Activated CD4-positive, alpha-beta T cell treated with anti-CD3 and anti-CD28 coated beads for 24 hours (primary cell): ENCODE data around the gene ALAS1.
A peak's percentile ranks its signal among the peaks of the same experiment; 100 is the strongest.

Experiments
- DNase-seq, 2 donors: peaks; one replicate each; pipeline ENCODE4 v3.0.0-alpha.2; 2020; ENCODE audit warnings: low read depth in 2 of 2

Gene ALAS1

DNA sequence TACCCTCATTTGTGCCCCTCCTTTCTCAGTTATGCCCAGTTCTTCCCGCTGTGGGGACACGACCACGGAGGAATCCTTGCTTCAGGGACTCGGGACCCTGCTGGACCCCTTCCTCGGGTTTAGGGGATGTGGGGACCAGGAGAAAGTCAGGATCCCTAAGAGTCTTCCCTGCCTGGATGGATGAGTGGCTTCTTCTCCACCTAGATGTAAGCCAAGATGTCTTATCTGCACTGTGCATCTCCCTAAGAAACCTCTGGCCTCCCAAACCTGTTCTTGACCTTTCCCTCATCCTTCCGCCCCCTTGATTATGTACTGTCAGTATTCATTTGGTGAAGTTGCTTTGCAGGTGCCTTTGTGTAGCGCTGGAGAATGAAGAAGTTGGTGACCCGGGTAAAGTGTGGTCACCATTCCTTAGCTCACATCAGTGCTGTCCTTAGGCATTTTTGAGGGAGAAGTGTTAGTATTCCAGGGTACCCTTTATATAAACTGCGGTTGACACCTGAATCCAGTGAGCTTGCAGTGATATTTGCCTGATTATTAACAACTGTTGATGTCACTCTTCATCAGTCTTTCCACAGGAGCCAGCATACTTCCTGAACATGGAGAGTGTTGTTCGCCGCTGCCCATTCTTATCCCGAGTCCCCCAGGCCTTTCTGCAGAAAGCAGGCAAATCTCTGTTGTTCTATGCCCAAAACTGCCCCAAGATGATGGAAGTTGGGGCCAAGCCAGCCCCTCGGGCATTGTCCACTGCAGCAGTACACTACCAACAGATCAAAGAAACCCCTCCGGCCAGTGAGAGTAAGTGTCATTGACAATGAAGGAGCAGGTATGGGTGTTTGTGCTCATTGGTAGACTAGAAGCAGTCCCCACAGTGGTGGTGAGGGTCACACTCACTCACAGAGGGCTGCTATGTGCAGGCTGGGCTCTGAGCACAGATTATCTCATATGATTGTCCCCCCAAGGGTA is 966 bp downstream of the ALAS1 start:
- no peak for DNase-seq

DNA sequence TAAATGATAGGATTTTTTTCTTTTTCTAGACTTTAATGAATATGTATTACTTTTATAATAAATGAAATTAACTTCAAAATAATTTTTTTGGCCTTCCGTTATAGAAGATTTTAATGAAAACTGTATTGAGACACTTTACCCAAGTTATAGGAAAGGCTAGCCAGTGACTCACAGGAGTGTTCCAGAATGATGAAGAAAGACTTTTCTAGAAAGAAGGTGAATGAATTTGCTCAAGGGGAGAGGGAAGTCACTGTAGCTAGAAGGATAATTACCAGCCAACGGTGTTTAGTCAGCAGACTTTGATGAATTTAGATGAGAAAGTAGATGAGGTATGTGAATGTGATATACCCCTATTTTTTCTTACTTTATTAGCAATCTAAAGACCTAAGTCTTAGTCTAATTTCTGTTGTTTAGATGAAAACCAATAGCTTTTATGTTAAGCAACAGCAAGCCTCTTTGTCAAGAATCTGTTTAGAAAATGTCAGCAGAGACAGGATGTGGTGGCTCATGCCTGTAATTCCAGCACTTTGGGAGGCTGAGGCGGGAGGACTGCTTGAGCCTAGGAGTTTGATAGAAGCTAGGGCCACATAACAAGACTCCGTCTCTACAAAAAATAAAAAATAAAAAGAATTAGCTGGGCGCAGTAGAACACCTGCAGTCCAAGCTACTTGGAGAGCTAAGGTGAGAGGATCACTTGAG is 3.2 kb downstream of the ALAS1 start:
- no peak for DNase-seq

DNA sequence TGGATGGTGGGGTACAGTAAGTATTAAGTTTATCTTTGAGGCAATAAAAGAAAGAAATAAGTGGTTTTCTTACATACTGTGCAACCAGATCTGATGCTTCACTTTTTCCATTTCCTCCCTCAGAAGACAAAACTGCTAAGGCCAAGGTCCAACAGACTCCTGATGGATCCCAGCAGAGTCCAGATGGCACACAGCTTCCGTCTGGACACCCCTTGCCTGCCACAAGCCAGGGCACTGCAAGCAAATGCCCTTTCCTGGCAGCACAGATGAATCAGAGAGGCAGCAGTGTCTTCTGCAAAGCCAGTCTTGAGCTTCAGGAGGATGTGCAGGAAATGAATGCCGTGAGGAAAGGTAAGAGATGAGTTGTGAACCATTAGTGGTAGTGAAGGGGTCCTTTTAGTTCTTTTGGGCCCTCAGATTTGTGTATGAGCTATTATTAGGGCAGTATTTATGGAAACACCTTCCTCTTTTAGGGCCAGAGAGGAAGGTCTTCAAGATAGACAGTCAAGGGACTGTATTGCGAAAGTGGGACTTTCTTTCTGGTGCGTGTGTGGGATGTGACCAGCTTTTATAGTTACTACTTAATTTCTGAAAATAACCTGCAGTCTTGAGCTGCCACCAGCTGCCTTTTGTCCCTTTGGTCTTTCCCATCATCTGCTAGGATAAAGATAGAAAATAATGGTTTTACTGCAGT is 4.6 kb downstream of the ALAS1 start:
- no peak for DNase-seq

DNA sequence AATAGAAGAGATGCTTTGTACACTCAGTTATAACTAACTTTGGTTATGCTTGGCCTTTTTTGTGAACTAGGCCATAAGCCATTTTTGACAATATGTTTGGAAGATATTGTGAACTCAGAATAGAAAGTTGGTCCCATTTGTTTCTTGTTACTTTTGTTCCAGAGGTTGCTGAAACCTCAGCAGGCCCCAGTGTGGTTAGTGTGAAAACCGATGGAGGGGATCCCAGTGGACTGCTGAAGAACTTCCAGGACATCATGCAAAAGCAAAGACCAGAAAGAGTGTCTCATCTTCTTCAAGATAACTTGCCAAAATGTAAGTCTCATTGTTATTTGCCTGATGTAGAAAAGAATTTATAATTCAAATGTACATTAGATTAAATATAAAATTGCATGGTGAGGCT is 5.7 kb downstream of the ALAS1 start:
- no peak for DNase-seq

DNA sequence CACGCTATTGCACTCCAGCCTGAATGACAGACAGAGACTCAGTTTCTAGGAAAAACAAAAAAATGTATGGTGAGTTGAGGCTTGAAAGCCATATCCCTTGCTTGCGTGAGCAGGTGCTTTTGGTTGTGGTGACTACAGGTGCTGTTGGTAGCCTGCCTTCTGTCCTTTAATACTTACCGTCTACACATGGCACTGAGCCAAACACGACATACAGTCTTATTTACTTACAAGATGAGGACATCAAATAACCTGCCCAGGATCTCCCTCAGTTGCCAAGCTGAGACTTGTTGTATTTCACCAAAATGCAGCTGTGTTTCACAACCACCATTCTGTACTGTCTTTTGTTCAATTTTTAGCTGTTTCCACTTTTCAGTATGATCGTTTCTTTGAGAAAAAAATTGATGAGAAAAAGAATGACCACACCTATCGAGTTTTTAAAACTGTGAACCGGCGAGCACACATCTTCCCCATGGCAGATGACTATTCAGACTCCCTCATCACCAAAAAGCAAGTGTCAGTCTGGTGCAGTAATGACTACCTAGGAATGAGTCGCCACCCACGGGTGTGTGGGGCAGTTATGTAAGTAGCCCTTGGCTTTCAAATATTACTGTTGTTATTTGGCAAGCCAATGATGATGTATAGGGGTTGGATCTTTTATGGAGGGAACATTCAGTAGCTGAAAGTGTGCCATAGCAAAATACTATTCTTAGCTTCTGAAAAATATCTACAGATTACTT is 6.5 kb downstream of the ALAS1 start:
- no peak for DNase-seq

DNA sequence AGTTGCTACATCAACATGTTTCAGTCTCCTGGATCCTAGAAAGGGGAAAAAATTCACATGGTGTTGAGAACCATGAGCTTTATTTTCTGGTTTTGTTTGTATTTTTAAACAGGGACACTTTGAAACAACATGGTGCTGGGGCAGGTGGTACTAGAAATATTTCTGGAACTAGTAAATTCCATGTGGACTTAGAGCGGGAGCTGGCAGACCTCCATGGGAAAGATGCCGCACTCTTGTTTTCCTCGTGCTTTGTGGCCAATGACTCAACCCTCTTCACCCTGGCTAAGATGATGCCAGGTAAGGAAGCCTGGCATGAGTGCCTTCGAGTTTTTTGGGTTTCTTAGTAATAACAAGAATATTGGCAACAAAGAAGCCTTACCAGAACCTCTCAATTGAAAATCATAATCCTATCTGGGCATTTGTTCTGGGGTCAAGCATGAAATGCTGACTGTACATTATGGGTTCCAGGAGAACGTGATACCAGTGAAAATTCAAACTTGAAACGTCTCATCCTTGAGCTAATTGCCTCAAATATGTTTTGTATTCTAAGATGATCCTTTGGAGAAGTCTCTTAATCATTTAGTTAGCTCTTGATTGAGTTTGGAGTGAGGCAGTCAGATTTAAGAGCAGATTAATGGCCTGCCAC is 7.9 kb downstream of the ALAS1 start:
- no peak for DNase-seq

DNA sequence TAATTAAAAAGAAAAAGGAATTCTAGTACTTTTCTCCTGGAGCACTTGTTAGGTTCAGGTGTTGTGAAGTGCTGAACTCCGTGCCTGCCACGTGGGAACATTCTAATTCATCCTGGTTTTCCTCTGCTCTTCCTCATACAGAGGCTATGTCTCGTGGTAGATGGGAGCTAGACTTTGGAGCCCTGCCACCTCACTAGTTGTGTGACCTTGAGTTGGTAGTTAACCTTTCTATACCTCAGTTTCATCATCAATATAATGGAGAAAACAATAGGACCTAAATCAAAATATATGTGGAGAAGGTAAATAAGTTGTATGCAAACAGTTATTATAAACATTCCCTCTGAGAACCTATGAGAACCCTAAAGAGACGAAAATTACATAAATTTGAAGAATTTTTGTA is 10.6 kb downstream of the ALAS1 start:
- no peak for DNase-seq

DNA sequence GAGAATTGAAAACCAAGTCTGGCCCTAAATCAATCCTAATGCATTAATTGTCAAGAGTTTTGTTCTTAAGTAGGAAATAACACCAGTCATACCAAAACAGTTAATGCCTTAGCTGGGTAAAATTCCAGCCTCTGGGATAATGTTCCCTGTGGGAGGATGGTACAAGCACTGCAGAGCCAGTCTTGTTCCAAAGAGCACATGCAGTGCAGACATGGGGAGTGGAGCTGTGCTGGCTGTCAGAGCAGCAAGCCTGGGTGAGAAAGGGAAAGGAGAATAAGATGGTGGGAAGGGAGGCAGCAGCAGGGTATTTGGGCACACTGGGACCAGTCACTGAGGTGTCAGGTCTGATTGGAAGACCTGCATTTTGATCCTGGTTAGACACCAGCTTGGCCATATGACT is 12.1 kb downstream of the ALAS1 start:
- no peak for DNase-seq

DNA sequence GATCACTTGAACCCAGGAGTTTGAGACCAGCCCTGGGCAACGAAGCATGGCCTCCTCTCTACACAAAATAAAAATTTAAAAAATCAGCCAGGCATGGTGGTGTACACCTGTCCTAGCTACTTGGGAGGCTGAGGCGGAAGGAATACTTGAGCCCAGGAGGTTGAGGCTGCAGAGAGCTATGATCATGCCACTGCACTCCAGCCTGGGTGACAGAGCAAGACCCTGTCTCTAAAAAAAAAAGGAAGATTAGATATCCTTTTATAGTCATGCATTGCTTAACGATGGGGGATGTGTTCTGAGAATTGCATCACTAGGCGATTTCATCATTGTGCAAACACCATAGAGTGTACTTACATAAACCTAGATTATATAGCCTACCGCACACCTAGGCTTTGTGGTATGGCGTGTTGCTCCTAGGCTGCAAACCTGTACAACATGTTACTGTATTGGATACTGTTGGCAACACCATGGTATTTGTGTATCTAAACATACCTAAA is 12.6 kb downstream of the ALAS1 start:
- DNase-seq: no peak

DNA sequence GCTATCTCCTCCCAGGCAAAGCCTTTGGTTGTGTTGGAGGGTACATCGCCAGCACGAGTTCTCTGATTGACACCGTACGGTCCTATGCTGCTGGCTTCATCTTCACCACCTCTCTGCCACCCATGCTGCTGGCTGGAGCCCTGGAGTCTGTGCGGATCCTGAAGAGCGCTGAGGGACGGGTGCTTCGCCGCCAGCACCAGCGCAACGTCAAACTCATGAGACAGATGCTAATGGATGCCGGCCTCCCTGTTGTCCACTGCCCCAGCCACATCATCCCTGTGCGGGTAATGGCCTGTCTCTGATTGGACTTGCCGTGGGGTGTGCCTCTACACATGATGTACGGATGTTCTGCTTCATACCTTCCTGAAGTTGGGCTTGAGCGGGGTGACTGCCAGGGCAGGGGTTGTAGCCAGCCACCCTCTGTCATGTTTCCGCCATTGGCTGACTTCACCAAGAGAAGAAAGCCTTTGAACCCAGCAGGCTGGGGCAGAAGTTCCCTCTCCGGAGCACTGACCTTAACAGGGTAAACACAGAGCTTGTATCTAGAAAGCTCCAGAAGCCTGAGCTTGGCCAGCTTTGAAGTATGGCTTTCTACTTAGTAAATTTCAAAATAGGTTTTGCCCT is 13.4 kb downstream of the ALAS1 start:
- DNase-seq: no peak

DNA sequence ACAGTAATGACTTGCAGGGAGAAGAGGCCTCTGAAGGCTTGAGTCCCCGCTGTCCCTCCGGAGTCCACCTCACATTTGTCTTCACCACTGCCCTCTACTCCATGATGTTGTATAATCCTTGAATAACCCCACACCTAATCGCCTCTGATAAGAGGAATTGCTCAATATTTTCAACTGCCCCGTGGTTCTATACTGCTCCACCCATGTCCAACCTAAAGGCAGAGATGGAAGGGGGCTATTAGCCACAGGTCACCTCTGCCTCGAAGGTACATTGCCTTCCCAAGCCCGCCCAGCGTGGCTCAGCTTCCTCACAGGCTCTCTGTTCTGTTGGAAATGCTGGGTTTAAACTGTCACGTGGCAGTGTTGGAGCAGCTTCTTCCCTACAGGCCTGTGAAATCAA is 15.0 kb downstream of the ALAS1 start:
- no peak for DNase-seq

DNA sequence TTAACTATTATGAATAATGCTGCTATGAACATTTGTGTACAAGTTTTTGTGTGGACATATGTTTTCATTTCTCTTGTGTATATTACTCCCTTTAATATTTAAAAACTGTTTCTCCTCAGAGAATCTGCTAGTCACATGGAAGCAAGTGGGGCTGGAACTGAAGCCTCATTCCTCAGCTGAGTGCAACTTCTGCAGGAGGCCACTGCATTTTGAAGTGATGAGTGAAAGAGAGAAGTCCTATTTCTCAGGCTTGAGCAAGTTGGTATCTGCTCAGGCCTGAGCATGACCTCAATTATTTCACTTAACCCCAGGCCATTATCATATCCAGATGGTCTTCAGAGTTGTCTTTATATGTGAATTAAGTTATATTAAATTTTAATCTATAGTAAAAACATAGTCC is 15.9 kb downstream of the ALAS1 start:
- no peak for DNase-seq

DNA sequence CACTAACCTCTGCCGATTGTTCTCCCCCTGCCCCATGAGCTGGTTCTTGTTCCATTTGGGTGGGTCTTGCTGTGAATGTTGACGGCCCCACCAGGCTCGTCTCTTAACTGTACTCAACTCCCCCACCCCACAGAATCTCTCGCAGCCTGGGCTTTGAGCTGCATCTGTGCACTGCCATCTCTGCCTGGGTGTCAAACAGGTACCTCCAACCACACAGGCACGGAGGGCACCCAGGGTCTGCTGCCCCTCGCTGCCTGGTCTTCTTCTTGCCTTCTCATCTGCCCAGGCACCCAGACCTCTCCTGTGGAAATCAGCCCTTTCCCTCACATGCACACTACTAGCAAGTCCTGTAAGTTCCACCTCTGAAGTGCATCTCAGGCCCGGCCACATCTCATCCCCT is 17.4 kb downstream of the ALAS1 start:
- DNase-seq: no peak

DNA sequence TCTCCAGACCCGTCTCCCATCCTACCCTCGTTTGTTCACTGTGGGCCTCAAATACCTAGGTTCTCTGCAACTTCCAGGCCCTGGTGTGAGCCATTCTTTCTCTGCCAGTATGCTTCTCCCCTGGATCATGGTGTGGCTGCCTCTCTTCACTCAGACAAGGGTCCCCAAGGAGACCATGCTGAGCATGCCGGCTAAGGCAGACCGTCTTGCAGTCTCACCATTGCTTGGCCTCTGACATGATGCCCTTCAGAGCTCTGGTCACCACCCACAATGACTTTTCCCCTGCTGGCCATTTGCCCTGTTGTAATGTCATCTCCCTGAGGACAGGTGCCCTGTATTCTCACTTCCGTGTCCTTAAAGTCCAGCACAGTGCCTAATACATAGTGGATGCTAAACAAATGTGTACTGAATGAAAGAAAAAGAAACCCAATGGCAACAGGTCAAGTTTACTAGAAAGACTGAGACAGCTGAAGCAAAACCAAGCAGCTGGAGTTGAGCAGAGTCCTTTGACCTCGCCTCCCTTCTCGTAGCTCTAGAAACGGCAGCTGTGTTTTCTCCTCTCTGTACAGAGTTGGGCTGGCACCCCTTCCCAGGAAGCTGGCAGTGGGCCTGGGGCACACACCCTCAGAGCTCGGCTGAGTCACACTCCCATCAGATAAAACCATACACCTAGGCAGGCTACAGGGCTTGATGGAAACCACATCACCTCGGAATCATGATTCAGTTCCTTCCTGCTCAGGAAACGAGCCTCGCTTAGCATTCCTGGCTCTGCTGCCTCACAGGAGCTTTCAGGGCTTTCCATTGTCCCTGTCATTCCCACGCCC is 18.8 kb downstream of the ALAS1 start:
- no peak for DNase-seq

DNA sequence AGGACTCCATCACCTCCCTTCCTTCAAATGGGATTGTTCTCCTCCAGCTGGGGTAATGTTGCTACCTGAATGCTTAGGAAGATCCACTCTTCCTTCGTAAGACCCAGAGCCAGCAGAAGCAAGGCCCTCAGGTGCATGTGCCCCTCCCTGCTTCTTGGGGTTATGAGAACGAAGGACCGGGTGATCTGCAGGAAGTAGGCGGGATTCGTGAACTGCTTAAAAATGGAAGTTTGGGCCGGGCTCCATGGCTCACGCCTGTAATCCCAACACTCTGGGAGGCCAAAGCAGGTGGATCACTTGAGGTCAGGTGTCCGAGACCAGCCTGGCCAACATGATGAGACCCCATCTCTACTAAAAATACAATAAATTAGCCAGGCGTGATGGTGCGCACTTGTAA is 19.4 kb downstream of the ALAS1 start:
- no peak for DNase-seq

DNA sequence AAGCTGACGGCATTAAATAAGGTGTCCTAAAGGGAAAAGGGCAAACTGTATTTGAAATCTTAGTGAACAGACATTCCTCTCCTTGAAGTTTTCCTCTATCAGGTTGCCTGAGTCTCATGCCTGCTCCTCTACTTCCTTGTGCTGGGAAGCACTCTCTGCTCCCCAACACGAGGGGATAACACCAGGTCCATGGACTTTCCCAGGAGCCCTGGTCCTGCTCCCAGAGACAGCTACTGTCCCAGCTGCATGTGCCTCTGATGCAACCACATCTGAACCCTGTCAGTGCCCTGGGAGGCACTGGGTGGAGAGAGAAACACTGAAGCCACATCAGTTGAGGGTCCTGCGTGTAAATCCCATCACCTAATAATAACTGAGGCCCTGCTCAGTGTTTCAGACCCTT is 20.1 kb downstream of the ALAS1 start:
- no peak for DNase-seq

DNA sequence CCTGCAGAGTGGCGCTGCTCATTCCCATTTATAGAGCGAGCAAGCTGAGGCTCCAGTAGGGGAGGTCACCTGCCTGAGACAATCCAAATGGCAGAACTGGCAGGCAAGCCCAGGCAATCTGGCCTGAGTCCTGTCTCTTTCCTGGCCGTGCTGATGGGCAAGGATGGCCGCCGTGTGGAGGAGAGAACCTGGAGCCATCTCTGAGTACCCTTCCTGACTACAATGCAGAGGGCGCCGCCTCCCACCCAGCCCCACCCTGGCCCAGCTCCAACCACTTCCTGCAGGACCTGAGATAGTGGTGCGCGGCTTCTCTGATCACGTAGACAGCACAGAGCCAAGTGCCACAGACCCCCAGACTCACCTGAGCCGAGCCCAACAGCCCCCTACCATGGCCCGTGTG is 20.5 kb downstream of the ALAS1 start:
- no peak for DNase-seq

DNA sequence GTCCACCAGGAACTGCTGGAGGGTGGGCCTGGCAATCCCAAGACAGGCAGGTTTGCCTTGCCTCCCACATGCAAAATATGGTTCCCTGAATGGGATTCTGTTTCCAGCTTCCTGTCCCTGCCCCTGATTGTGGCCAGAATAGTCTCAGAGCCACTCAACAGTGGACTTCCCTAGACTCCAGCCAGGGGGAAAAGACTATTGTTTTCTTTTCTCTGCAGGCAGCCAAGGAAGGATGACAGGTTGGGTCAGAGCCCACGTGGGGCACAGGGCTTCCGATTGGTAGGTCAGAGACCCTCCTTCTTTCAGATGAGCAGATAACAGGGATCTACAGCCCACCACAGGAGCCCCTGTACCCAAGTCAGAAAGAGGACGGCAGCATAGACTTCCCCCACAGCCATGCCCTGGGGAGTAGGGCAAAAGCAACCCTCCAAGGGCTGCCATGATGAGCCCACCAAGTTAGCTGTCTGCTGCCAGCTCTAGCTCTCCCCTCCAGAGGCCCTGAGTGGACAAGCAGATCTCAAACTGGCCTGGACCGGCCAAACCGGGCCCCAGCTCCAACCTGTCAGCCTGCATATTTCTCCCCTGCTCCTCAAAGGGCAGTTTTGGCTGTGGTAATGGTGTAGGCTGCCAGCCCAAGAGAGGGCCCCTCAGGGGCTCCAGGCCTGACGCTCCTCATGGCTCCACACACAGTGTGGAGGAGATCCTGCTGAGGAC is 21.1 kb downstream of the ALAS1 start:
- DNase-seq: no peak

DNA sequence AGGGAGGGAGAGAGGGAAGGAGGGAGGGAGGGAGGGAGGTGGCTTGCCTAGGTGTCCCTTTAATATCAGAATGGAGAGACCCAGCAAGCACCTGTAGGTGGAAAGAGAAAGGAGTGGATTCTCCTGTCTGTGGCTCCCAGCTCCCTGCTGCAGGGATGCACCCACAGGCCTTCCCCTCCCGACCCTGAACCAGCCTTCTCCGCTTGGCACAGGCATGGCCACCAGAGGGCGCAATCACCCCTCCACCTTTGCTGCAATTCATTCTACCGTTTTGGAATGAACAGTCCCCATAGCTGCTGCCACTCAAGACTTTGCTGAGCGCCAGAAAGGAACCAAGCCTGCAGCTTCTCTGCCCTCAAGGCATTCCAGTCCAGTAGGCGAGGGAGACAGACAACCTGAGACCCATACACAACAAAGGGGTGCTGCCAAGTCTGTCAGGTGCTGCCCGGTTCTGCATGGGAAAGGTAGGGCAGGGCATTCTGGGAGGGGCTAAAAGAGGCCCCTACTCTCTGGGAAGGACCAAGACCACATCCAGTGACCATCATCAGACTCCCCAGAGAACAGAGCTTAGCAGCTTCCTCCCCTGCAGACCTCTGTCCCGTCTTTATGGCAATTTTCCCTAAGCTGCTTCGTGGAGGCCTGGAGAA is 22.5 kb downstream of the ALAS1 start:
- peak; percentile 84 to 91 for DNase-seq
